ENCODE measurements around the gene CTNND1. TPM values are rescaled to one million over a fixed set of nuclear protein-coding genes. Genes with fewer than 3 reads are reported as not detected.

Gene CTNND1
- total RNA-seq, 1 experiment from 2014 or later, result 174 TPM

DNA sequence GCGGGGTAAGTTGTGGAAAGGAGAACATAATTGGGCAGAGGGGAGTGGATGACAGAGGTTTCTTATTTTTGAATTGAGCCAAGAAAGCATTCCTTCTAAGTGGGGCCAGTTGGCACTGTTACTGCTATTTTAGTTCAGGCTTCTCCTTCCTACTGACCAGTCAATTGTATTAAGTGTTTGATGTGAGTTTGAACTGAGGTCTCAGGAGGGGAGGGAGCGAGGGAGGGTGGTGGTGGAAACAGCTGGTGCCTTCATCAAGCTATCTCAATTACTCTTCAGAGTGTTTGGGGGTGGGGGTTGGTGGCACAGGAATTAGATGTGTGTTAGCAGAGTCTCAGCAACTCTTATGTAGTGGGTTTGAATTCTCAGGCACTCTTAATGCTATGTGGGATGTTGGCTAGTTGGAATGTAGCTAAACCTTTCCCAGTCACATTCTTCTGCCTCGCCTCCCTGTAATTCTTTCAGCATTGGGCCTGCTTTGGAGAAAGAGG lies 14.5 kb downstream of the CTNND1 start:
- intact Hi-C loops (cut with micrococcal nuclease; ENCODE audit: unreplicated experiment), result no loop called here
- CTCF ChIA-PET, result interaction anchor here (0.9 kb wide), 1 partner anchor 24 kb away, joined by 3 read pairs; no protein-coding TSS in a partner anchor

DNA sequence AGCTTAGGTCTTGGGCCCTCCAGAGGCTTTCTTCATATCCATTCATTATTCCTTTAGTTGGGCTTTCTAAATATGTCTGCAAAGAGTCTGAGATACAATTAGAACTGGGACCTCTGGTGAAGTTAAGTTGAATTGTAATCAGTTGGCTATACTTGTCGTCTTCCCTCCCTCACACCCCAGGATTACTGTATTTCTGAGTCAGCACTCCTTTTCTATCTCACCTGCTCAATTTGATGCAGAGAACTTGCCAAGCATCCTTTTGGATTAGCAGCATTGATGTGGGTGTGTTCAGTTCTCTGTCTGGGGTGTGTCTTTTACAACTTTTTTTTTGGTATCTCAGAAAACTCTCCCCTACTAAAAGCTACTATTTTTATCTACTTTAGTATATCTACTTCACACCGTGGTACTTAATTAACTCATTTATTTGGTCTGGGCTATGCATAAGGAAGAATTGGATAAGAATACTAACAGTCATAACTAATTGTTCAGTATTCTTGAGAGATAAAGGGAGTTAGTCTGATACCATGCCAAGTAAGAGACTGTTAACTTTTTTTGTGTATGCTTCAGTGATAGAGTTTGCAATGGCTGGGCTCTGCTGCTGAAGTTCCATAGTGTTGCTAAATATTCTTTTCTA lies 15.1 kb downstream of the CTNND1 start:
- no peak for DNase-seq (ENCODE audit: low spot score)
- TF ChIP-seq, protein P1, sequence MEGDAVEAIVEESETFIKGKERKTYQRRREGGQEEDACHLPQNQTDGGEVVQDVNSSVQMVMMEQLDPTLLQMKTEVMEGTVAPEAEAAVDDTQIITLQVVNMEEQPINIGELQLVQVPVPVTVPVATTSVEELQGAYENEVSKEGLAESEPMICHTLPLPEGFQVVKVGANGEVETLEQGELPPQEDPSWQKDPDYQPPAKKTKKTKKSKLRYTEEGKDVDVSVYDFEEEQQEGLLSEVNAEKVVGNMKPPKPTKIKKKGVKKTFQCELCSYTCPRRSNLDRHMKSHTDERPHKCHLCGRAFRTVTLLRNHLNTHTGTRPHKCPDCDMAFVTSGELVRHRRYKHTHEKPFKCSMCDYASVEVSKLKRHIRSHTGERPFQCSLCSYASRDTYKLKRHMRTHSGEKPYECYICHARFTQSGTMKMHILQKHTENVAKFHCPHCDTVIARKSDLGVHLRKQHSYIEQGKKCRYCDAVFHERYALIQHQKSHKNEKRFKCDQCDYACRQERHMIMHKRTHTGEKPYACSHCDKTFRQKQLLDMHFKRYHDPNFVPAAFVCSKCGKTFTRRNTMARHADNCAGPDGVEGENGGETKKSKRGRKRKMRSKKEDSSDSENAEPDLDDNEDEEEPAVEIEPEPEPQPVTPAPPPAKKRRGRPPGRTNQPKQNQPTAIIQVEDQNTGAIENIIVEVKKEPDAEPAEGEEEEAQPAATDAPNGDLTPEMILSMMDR (conservative IDR thresholded peaks at IDR 0.05; ENCODE audit: low read depth, low read length), result no peak
- Histone ChIP-seq H3K4me3 (ENCODE audit: low read depth, low read length, poor library complexity, severe bottlenecking) (no peak overlapping the region), H3K27ac (ENCODE audit: low read depth, low read length, poor library complexity, severe bottlenecking) (peak overlapping the region; percentile 91), H3K9me3 (ENCODE audit: low read depth, low read length, poor library complexity, severe bottlenecking) (no peaks in the 10 kb centered on the region), H3K27me3 (replicated peaks; ENCODE audit: insufficient read depth, low read depth, low read length, poor library complexity) (no peaks in the 10 kb centered on the region), H3K36me3 (ENCODE audit: insufficient read depth, low read length, poor library complexity, severe bottlenecking) (no peaks in the 10 kb centered on the region), H3K4me1 (ENCODE audit: insufficient read depth, low read length, poor library complexity, severe bottlenecking) (peaks cover 64% of the 10 kb centered on the region)
- POLR2A ChIA-PET (ENCODE audit: low non-redundant PET), result interaction anchor here (0.6 kb wide), 2 partner anchors 74 to 273 kb away, joined by 3 to 4 read pairs; no protein-coding TSS in a partner anchor
- CTCF ChIA-PET, result interaction anchor here (0.9 kb wide), 1 partner anchor 24 kb away, joined by 3 read pairs; no protein-coding TSS in a partner anchor
- intact Hi-C loops (cut with micrococcal nuclease; ENCODE audit: unreplicated experiment), result no loop called here
- no TSS peak for BruUV-seq (replicated peaks)

More for the DNA sequence above, 14.5 kb downstream of the CTNND1 start:
- H3K9me3 ChIP-seq (ENCODE audit: low read depth, low read length, poor library complexity, severe bottlenecking), result no peaks in the 10 kb centered on the region
- TF ChIP-seq, protein P1 (conservative IDR thresholded peaks at IDR 0.05; ENCODE audit: low read depth, low read length), result no peak
- no peak for TF ChIP-seq EZH2 (IDR thresholded peaks at IDR 0.05; ENCODE audit: borderline replicate concordance, low read depth, low read length, poor library complexity, severe bottlenecking)
- no peak for DNase-seq (ENCODE audit: low spot score)
- no peaks in the 10 kb centered on the region for H3K36me3 ChIP-seq (ENCODE audit: insufficient read depth, low read length, poor library complexity, severe bottlenecking)
- no peak overlapping the region for H3K4me3 ChIP-seq (ENCODE audit: low read depth, low read length, poor library complexity, severe bottlenecking)
- peak overlapping the region; percentile 91 for H3K27ac ChIP-seq (ENCODE audit: low read depth, low read length, poor library complexity, severe bottlenecking)
- no TSS peak for BruUV-seq (replicated peaks)
- POLR2A ChIA-PET (ENCODE audit: low non-redundant PET), result no interaction called here
- peaks cover 60% of the 10 kb centered on the region for H3K4me1 ChIP-seq (ENCODE audit: insufficient read depth, low read length, poor library complexity, severe bottlenecking)
- H3K27me3 ChIP-seq (replicated peaks; ENCODE audit: insufficient read depth, low read depth, low read length, poor library complexity), result no peaks in the 10 kb centered on the region

DNA sequence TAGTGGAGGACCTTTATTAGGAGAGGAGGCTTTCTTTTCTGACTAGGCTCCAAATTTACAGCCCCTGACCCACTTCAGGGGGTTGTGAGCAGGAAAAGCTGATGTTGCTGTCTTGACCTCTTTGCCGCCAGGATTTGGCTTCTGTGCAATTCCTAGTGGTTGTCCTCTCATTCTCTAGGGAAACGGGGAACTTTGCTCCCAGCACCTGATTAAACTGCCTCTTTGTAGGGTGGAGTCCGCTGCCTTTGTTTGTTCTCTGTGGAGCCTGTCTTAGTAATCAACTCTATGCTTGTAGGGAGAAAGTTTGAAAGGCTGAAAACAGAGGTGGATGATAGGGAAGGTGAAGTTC lies 16.3 kb downstream of the CTNND1 start:
- CTCF ChIA-PET, result interaction anchor here (1.0 to 2.0 kb wide), 3 partner anchors 17 to 136 kb away, joined by 4 to 27 read pairs (median 4); partner anchors contain the start of gene CTNND1
- Histone ChIP-seq H3K36me3 (ENCODE audit: insufficient read depth, low read length, poor library complexity, severe bottlenecking) (no peaks in the 10 kb centered on the region), H3K27ac (ENCODE audit: low read depth, low read length, poor library complexity, severe bottlenecking) (peak overlapping the region; percentile 91), H3K27me3 (replicated peaks; ENCODE audit: insufficient read depth, low read depth, low read length, poor library complexity) (no peaks in the 10 kb centered on the region), H3K9me3 (ENCODE audit: low read depth, low read length, poor library complexity, severe bottlenecking) (no peaks in the 10 kb centered on the region), H3K4me1 (ENCODE audit: insufficient read depth, low read length, poor library complexity, severe bottlenecking) (peaks cover 61% of the 10 kb centered on the region), H3K4me3 (ENCODE audit: low read depth, low read length, poor library complexity, severe bottlenecking) (peak overlapping the region; percentile 14)
- TF ChIP-seq, protein P1 (conservative IDR thresholded peaks at IDR 0.05; ENCODE audit: low read depth, low read length), result no peak
- no peak for TF ChIP-seq EZH2 (IDR thresholded peaks at IDR 0.05; ENCODE audit: borderline replicate concordance, low read depth, low read length, poor library complexity, severe bottlenecking)
- POLR2A ChIA-PET (ENCODE audit: low non-redundant PET), result interaction anchor here (1.1 kb wide), 1 partner anchor 10 kb away, joined by 17 read pairs; no protein-coding TSS in a partner anchor
- BruUV-seq (replicated peaks), result TSS peak; percentile 87
- DNase-seq (ENCODE audit: low spot score), result no peak
- intact Hi-C loops (cut with micrococcal nuclease; ENCODE audit: unreplicated experiment), result loop anchor here (2.0 kb wide), 1 partner anchor 15 kb away; no protein-coding TSS in a partner anchor
